ENCODE measurements around the gene DCDC1.

Gene DCDC1

DNA sequence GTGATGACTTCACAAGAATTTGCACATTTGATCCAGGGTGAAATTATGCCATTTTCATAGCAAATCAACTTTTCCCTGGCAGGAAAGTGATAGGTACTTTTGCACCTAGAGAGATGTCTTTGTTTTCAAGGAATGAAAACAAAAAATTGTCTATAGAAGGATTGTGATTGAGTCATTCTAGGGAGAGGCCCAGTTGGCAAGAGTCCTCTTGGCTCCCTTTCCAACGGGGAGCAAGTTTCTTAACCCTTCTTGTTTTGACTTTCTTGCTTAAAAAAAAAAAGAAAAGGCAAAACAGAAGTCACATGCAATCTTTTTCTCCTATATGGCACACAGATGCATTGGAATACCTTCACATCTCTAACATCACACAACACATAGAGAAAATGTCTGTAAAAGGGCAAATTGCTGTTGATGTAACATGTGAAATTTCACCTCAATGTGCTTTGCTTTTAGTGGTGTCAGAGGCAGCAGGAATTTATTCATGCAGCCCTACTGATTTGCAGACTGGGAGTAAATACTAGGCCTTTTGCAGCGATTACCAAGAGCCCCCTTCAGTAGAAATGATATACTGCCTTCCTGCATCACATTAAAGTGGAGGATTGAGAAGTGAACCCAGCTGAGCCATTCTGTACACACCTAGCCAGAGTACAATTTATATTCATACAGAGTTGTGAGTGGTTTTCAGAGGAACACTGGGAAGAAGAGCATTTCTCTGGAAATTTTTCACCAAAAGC is 492.7 kb downstream of the DCDC1 start:
- no peak overlapping the region for H3K4me3 ChIP-seq (ENCODE audit: low read depth, low read length)
- TF ChIP-seq, protein P1, sequence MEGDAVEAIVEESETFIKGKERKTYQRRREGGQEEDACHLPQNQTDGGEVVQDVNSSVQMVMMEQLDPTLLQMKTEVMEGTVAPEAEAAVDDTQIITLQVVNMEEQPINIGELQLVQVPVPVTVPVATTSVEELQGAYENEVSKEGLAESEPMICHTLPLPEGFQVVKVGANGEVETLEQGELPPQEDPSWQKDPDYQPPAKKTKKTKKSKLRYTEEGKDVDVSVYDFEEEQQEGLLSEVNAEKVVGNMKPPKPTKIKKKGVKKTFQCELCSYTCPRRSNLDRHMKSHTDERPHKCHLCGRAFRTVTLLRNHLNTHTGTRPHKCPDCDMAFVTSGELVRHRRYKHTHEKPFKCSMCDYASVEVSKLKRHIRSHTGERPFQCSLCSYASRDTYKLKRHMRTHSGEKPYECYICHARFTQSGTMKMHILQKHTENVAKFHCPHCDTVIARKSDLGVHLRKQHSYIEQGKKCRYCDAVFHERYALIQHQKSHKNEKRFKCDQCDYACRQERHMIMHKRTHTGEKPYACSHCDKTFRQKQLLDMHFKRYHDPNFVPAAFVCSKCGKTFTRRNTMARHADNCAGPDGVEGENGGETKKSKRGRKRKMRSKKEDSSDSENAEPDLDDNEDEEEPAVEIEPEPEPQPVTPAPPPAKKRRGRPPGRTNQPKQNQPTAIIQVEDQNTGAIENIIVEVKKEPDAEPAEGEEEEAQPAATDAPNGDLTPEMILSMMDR (IDR thresholded peaks at IDR 0.05; ENCODE audit: borderline replicate concordance, insufficient read depth, low read depth, low read length): no peak

DNA sequence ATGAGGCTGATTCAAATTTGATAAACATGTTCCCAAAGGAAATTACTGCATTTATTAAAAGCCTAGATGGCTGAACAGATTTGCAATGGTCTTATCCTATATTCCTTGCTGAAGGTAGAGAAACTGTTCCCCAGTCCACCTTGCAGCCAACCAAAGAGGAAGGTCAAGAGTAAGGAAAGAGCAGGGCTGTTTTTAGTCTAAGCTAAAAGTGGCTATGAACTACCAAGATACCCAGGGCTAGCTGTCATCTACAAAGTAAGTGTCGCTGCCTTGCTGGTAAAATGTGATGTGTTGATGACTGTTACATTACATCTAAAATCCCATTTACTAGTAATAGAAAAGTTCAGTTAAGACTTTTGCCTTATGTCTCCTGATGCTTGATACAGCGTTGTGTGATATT is 493.3 kb downstream of the DCDC1 start:
- TF ChIP-seq, protein P1 (IDR thresholded peaks at IDR 0.05; ENCODE audit: borderline replicate concordance, insufficient read depth, low read depth, low read length): no peak
- no peak overlapping the region for H3K4me3 ChIP-seq (ENCODE audit: low read depth, low read length)

DNA sequence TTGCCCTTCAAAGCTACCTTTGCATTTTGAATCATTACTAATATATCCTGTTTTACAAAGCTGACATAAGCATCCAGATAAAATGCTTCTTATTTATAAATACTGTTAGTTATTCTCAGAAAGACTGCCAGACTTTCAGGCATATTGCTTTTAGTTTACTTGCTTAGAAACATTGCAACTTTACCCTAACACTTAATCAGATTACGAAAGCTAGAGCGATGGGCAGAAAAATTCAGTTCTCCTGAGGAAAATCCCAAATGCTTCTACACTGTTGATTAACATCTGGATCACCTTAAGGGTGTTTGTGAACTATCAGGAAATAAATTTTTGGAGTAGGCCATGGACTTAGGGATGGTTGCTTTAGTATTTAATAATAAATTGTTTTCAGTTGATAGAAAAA is 493.7 kb downstream of the DCDC1 start:
- TF ChIP-seq, protein P1 (IDR thresholded peaks at IDR 0.05; ENCODE audit: borderline replicate concordance, insufficient read depth, low read depth, low read length): no peak
- H3K4me3 ChIP-seq (ENCODE audit: low read depth, low read length): no peak overlapping the region

DNA sequence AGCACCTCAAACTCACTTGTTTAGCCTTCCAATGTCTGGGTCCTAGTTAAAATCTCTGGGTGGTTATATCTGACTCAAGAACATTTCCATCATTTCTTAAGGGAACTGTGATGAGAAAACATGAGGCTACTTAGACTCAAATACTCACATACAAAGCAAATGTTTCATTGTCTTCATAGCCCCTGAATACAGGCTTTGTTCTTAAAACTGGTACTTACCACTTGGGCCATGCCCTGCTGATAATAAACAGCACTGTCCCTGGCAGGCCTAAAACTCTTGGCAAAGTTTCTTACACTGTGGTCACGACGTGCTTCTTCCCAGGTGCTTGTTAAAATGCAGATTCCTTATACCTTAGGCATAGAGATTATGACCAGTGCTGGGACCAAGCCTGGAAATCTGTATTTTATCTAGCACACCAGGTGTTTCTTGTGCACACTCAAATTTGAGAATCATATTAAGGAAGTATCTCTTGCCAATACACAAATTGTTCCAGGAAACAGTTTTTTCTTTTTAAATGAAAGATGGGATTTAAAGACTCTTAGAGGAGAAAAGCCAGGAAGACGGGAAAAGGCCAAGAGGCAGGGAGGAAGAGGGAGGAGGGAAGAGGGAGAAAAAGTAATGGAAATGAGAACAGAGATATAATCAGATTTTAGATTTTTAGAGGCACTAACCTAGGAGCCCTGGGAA is 495.5 kb downstream of the DCDC1 start:
- no peak overlapping the region for H3K4me3 ChIP-seq (ENCODE audit: low read depth, low read length)
- TF ChIP-seq, protein P1 (IDR thresholded peaks at IDR 0.05; ENCODE audit: borderline replicate concordance, insufficient read depth, low read depth, low read length): no peak

DNA sequence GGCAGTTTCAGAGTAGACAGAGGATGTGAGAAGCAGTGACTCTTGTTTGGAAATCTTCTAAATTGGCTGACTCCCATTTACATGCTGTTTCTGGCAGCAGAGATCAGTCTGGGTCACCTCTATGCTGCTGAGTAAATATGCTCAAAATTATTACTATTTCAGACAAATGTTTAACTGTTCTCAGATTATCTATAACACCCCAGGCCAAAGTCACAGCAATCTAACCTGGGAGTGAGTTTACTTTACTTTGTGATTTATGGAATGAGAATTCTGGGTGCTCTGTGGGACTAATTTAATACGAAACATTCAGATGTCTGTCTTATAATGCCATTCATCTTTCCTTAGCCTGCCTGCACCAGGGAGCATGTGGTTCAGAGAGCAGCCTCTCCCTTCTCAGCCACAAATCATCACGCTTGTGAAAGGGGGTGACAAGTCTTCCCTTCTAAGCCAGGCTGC is 500.9 kb downstream of the DCDC1 start:
- H3K4me3 ChIP-seq (ENCODE audit: low read depth, low read length): no peak overlapping the region
- TF ChIP-seq, protein P1 (IDR thresholded peaks at IDR 0.05; ENCODE audit: borderline replicate concordance, insufficient read depth, low read depth, low read length): no peak

- H3K4me3 ChIP-seq (ENCODE audit: low read depth, low read length): no peak overlapping the region
- TF ChIP-seq, protein P1 (IDR thresholded peaks at IDR 0.05; ENCODE audit: borderline replicate concordance, insufficient read depth, low read depth, low read length): no peak
Measured at GRCh38 chr11:30863209-30863608, 506.3 kb downstream of the DCDC1 start.

DNA sequence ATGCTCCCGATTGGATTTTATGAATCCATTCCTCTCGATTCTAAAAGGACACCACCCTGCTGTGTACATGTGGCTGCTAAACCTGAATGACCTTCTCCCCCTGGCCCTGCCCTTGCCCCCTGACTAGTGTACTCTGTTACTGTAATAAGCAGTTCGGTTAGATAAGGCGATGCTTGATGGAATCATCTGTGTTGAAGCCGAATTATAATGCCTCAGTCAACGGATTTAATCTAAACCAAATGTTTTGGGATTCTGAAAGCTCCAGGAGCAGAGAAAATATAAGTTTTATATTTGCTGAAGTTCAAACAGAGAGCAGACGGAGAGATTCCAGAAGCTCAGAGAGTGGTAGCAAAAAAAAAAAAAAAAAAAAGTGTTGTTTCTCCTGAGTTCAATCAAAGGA is 508.0 kb downstream of the DCDC1 start:
- TF ChIP-seq, protein P1 (IDR thresholded peaks at IDR 0.05; ENCODE audit: borderline replicate concordance, insufficient read depth, low read depth, low read length): no peak
- H3K4me3 ChIP-seq (ENCODE audit: low read depth, low read length): no peak overlapping the region
